HG02852 (cell line): ENCODE measurements around the gene ZNF853.
"Not testable (repeated sequence)": the region's sequence is repeated elsewhere in the genome, so short reads cannot be mapped to it uniquely, and the experiment has no call there.

ENCODE experiments used
- ATAC-seq: cut with Tn5 transposase; IDR thresholded peaks from one replicate; pipeline ENCODE4 v1.9.1; 2021; ENCODE audit warnings: mild to moderate bottlenecking, moderate library complexity; ENCODE audit not compliant: unreplicated experiment

Gene ZNF853

DNA sequence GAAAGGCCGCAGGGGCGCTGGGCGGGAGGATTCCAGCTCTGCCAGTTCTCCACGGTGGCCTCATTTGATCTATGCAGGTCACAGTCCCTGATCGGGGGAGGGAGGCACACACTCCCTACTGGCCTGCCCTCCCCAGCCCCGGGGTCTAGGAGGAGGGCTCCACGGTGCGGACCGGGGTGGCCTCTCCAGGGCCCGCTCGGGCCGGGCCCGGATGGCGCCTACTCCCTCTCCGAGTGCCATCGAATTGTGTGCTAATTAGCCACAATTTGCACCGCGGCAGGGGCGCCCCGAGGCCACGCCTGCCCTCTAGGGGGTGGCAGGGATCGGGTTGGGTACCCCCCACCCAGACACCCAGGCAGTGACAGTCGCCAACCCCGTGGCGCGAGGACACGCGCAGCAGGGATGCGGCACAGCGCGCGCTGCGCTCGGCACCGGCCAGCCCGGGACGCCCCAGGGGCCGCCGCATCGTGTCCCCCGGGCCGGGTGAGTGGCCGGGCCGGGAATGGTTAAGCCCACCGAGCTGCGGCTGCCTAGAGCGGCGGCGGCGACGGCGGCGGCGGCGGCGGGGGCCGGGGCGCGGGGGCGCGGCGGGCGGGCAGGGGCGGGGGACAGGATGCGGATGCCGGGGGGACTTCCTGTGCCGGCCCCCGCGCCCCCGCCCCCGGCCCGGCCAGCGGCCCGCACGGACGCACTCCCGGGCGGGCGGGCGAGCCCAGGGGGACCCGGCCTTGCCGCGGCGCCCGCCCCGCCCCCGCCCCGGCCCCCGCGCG lies at the start of gene ZNF853:
ZNF853 (plus strand) TSS at position 658 of the 770 bp plus-strand sequence. CDS start 565 bp downstream, outside the sequence.
- ATAC-seq: no peak

DNA sequence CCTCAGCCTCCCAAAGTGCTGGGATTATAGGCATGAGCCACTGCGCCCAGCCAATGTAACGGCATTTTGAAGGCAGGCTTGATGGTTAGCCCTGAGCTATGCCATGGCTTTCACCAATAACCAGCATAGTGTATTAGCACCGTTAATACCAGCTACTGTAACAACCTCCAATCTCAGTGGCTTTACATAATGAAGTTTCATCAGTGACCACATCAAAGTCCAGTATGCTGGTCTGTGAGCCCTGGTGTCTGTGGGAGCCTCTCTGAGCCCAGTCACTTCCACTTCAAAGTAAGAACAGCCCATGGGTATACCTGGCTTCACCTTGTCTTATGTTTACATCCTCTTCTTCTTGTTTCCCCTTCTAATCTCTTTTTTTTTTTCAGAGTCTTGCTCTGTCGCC lies 49.8 kb upstream of the ZNF853 start:
- ATAC-seq: no peak

DNA sequence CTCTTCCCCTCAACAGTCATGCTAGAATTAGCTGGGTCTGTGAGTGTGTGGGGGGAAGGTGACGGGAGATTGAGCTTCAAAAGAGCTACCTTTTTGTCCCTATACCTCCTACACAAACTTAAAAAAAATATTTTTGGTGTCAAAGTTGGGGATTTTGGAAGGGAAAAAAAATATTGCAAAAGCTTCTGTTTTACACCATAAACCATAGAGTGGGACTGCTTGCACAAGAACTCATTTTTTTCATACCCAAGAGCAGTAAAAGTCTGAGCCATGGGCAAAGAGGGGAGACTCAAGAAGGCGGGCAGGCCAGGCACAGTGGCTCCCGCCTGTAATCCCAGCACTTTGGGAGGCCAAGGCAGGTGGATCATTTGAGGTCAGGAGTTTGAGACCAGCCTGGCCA lies 47.5 kb upstream of the ZNF853 start:
- ATAC-seq: no peak

DNA sequence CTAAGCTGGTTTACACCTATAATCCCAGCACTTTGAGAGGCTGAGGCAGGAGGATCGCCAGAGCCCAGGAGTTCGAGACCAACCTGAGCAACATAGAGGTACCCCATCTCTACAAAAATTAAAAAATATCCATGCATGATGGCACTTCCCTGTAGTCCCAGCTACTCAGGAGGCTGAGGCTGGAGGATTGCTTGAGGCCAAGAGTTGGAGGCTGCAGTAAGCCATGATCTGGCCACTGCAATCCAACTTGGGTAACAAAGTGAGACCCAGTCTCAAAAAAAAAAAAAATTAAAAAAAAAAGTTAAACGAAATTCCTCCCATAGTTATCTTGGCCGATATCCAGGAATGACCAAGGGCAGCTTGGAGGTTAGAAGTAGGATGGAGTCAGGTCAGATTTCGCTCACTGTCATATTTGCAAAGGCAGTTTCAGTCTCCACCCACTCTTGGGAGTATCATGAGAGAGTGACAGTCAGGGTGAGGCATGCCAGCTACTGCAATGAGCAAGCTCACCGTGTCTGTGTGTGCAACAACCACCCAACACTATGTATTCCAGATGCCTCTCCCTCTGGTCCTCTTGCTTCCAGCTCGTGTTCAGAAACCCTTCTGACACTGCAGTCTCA lies 44.1 kb upstream of the ZNF853 start:
- no peak for ATAC-seq

DNA sequence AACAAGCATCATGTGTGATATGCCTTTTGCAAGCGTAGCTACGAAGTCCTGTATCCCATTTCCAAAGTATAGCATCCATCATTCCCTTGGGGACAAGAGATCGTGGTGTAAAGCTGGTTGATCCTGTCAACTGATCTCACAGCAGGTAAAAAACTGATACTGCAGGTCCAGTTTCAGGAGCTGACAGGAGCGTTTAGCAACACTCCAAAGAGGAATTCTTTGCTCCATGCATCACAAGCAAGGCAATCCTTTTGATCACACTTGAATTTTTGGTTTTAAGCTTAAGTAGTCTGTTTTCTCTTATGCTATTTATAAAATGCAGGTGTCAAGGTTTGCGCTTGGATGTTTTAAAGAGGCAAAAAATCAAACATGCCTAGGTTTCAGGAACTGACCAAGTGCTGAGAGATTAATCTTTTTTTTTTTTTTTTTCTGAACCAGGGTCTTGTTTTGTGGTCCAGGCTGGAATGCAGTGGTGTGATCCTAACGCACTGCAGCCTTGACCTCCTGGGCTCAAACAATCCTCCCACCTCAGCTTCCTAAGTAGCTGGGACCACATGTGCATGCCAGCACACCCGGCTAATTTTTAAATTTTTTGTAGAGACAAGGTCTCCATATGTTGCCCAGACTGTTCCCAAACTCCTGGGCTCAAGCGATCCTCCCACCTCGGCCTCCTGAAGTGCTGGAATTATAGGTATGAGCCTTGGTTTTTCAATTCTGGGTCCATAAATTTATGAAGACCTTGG lies 40.0 kb upstream of the ZNF853 start:
- ATAC-seq: no peak

DNA sequence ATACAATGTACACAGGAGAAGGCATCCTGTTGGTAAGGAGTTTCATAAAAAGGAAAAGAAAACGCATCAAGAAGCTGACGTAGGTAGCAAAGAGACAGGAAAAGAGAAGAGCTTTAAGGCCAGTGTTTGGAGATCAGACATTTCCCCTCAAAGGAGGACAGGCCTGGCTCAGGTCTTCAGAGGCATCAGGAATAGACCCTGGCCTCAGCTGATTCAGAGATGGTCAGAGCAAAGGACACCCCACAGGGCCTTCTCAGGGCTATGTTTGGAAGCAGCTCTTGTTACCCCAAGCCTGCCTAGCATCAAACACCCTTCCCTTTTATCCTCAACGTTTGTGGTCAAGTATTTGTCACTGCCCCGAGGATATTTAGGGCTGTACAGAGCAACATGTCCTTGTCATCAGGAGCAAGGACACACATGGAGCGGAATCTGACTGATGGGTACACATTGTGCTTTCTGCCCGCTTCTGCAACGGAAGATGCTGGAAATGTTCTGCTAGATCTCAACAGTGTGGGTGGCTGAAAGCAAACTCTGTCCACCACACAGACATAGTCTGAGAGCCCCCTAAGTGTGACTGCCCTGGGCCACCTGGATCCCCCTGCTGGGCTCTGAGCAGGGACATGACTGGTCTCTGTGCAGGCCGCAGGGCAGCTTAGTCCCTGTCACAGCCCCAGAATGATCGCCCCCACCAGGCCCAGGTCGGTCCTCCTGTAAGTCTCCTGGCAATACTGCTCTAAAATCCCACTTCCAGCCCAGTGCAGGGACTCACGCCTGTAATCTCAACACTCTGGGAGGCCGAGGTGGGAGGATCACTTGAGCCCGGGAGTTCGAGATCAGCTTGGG lies 39.2 kb upstream of the ZNF853 start:
- ATAC-seq: no peak

DNA sequence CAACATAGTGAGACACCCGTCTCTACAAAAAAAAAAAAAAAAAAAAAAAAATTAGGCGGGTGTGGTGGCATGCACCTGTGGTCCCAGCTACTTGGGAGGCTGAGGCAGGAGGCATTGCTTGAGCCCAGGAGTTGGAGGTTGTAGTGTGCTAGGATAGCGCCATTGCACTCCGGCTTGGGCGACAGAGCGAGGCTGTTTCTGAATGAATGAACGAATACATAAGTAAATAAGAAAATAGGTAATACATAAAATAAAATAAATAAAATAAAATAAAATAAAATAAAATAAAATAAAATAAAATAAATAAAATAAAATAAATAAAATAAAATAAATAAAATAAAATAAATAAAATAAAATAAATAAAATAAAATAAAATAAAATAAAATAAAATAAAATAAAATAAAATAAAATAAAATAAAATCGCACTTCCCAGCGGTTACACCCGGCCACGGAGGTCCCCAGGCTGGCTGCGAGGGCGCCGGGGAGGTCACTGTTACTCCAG lies 38.5 kb upstream of the ZNF853 start:
- ATAC-seq: not testable (repeated sequence)

DNA sequence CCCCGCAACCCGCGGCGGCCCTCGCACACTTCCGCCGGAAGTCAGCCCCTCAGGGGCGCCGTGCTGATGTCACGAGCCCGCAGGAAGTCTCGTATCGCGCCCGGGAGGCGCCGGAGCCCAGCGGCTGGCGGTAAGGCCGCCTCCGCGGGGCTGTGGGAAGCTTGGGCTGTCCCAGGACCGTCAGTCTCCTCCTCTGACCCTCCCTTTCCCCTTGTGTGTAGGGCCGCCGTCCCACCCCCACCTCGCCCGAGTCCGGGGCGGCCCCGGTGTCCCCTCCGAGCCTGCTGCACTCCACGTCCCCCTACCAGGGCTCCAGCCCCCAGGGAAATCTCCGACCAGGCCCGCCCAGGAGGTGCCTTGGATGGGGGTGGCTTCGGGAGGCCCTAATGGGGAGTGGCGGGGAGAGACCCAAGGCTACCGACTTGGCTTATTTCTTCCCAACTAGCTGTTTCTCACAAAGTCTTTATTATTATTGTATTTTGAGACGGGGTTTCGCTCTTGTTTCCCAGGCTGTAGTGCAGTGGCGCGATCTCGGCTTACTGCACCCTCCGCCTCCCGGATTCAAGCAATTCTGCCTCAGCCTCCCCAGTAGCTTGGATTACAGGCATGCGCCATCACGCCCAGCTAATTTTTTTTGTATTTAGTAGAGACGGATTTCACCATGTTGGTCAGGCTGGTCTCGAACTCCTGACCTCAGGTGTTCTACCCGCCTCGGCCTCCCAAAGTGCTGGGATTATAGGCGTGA lies 37.9 kb upstream of the ZNF853 start, which contains the start of gene ZDHHC4:
ZDHHC4 (plus strand) TSS at position 86 of the 745 bp plus-strand sequence. CDS start 3,108 bp downstream, outside the sequence.
- ATAC-seq: peak; percentile 98

DNA sequence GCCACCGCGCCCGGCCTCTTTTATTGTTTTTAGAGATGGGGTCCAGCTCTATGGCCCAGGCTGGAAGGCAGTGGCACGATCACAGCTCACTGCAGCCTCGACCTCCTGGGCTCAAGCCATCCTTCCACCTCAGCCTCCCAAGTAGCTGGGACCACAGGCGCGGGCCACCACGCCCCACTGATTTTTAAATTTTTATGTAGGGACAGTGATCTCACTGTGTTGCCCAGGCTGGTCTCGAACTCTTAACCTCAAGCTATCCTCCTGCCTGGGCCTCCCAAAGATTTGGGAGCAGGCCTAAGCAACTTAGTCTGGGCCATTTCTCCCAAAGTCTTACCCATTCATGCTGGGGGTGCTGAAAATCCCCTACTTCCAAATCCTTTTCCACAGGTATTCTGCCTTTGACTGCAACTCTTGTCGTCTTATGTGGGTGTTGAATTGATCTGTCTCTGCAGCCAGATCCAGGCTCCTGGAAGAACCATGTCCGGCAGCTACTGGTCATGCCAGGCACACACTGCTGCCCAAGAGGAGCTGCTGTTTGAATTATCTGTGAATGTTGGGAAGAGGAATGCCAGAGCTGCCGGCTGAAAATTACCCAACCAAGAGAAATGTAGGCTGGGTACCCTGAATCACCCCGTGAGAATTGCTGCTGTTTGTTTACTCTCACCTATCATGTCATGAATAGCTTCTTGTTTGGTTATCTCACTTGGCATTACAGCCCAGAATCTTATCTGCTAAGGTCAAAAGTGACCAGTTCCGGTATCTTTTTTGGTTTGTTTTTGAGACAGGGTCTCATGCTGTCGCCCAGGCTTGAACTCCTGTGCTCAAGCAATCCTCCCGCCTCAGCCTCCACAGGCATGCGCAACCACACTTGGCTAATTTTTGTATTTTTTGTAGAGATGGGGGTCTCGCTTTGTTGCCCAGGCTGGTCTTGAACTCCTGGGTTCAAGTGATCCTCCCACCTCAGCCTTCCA lies 37.0 kb upstream of the ZNF853 start:
- ATAC-seq: no peak

DNA sequence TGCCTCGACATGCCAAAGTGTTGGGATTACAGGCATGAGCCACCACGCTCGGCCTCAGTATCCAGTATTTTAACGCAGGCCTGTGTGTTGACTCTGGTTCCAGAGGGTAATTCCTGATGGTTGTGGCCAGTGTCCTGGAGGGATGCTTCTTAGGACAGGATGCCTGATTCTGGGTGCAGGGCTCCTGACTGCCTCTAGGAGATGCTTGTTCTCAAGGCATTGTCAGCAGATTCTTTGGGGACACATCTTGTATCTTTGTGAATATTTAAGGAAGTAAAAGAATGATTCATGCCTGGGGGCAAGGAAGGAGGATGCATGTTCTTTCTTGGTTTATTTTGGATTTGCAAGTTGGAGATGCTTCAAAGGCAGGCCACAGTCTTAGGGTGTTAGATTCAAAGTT lies 36.0 kb upstream of the ZNF853 start:
- no peak for ATAC-seq

DNA sequence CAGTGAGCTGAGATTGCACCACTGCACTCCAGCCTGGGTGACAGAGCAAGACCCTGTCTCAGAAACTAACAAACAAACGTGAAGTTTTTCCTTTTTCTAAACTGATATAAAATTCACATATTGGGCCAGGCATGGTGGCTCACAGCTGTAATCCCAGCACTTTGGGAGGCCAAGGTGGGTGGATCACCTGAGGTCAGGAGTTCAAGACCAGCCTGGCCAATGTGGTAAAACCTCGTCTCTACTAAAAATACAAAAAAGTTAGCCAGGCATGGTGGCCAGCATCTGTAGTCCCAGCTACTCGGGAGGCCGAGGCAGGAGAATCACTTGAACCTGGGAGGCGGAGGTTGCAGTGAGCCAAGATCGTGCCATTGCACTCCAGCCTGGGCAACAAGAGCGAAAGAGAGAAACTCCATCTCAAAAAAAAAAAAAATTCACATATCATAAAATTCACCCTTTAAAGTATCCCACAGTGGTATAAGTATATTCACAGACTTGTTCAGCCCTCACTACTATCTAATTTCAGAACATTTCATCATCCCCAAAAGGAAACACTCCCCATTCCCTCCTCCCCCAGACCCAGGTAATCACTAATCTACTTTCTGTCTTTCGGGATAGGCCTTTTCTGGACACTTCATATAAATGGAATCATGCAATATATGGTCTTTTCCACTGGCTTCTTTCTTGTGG lies 29.5 kb upstream of the ZNF853 start:
- ATAC-seq: not testable (repeated sequence)

DNA sequence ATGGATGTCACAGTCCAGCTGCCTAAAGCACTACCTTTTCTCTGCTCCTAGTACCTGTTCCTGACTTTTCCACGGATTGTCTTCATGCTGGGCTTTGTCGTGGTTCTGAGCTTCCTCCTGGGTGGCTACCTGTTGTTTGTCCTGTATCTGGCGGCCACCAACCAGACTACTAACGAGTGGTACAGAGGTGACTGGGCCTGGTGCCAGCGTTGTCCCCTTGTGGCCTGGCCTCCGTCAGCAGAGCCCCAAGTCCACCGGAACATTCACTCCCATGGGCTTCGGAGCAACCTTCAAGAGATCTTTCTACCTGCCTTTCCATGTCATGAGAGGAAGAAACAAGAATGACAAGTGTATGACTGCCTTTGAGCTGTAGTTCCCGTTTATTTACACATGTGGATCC lies 26.8 kb upstream of the ZNF853 start:
- ATAC-seq: no peak

DNA sequence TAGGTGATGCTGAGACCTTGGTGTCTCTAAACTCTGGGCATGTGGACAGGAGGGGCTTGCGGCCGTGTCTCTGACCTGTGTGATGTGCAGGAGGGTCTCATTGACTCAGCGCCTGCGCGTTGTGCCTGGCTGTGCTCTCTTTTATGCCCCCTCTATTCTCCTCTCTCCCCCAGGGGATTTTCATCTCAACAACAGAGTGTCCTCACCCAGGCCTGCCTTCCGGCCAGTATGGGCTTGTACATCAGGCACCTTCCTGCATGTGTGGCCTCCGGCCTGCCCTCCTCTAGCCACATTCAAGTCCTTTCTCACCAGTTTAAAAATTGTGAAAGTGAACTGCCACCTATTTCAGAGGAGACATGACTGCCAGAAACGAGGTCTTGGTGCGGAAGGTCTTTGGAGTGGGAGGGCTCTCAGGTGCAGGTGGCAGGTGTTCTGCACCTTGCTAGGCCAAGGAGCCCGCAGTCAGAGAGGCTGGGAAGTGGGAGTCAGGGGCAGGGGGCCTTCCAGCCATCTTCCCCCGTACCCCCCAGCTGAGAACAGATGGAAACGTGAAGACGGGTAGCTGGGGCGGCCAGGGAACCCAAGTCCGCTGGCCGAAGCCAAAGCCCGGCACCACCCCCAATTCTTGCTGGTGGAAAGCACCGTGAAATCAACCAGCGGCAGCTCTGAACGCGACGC lies 26.1 kb upstream of the ZNF853 start:
- no peak for ATAC-seq

DNA sequence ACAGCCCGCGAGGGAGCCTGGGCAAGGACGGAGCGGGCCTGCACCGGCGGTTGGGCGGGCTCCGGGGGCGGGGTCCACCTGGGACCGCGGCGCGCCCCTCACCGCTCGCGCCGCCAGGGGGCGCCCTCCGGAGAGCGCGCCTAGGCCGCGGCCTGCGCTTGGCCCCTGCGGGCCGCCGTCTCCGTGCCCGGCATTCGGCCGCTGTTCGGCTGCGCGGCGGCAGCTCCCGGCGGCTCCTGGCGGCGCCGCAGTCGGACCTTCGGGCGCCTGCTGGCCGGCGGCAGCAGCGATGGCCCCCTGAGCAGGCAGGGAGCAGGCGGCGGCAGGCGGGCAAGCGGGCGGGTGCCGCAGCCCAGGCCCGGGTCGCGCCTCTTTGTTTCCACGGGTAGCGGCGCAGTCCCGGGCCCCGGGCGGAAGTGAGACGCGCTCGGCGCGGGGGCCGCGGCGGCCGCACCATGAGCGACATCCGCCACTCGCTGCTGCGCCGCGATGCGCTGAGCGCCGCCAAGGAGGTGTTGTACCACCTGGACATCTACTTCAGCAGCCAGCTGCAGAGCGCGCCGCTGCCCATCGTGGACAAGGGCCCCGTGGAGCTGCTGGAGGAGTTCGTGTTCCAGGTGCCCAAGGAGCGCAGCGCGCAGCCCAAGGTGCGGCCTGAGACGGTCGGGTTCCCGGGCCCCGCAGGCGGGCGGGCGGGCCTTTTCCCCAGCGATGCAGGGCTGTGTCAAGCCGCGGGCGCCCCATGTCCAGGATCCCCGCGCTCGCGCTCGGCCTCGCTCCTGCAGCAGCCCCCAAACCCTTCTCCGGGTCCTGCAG lies 25.4 kb upstream of the ZNF853 start, which contains the start of gene INTS15:
INTS15 (plus strand) TSS at position 193 of the 816 bp plus-strand sequence; CDS start at position 456, 263 bp downstream.
- ATAC-seq: peak; percentile 81

DNA sequence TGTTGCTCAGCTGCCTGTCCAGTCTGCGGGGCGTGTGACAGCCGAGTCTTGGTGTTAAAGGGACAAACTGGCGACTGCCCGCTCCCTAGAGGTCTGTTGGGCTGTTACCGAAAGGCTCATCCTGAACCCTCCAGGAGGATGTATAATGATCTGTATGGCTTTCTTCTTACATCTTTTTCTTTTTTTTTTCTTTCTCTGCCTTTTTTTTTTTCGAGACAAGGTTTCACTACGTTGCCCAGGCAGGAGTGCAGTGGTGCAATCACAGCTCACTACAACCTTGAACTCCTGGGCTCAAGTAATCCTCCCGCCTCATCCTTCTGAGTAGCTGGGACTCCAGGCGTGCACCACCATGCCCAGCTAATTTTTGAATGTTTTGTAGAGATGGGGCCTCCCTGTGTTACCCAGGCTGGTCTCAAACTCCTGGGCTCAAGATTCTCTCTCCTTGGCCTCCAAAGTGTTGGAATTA lies 24.7 kb upstream of the ZNF853 start:
- no peak for ATAC-seq

DNA sequence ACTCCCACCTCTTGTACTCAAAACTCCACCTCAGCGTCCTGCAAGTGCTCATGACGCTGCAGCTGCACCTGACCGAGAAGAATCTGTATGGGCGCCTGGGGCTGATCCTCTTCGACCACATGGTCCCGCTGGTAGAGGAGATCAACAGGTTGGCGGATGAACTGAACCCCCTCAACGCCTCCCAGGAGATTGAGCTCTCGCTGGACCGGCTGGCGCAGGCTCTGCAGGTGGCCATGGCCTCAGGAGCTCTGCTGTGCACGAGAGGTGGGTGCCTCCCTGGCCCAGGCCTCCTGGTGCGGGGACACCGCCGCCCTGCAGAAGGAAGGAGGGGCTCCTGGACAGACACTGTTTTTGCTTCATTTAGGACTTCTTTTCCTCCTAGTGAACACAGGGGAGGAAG lies 15.3 kb upstream of the ZNF853 start:
- ATAC-seq: no peak
